NT2/D1 (cell line): Measurements from ENCODE around the gene KCNT1.

ENCODE experiments used
- DNase-seq: peaks from one replicate; pipeline ENCODE4 v3.0.0-alpha.2; 2011; ENCODE audit warnings: low read depth, low spot score
- H3K27me3 ChIP-seq: 2 replicates; pipeline ENCODE4 v1.6.0; 2011; ENCODE audit warnings: mild to moderate bottlenecking; ENCODE audit not compliant: insufficient read length, insufficient read depth
- H3K36me3 ChIP-seq: 2 replicates; pipeline ENCODE4 v1.6.1; 2011; ENCODE audit warnings: mild to moderate bottlenecking, low read length, mixed read lengths; ENCODE audit not compliant: insufficient read depth, insufficient read length
- H3K4me1 ChIP-seq: 2 replicates; pipeline ENCODE4 v1.5.1; 2011; ENCODE audit not compliant: insufficient read depth, insufficient read length
- H3K4me3 ChIP-seq: 2 replicates; pipeline ENCODE4 v1.5.1; 2011; ENCODE audit warnings: low read depth; ENCODE audit not compliant: insufficient read length
- H3K9ac ChIP-seq: 2 replicates; pipeline ENCODE4 v1.6.0; 2011; ENCODE audit warnings: low read depth; ENCODE audit not compliant: insufficient read length
- H3K9me3 ChIP-seq: 2 replicates; pipeline ENCODE4 v1.5.1; 2011; ENCODE audit warnings: mild to moderate bottlenecking, low read length; ENCODE audit not compliant: insufficient read depth
- SUZ12 ChIP-seq: IDR thresholded peaks from 2 replicates; pipeline ENCODE4 v1.6.1; 2011; ENCODE audit not compliant: insufficient read length, insufficient read depth; ENCODE audit errors: extremely low read depth
- YY1 ChIP-seq: IDR thresholded peaks from 2 replicates; pipeline ENCODE4 v1.6.1; 2011; ENCODE audit not compliant: insufficient read length, insufficient read depth
- ZNF274 ChIP-seq: IDR thresholded peaks from 2 replicates; pipeline ENCODE4 v1.6.1; 2011; ENCODE audit warnings: mild to moderate bottlenecking, low read depth, low read length

KCNT1 gene

GRCh38 chr9:135774794-135775525 lies 73.0 kb downstream of the KCNT1 start:
- Histone ChIP-seq H3K4me3 (no peak overlapping the region), H3K27me3 (no peaks in the 10 kb centered on the region), H3K36me3 (no peaks in the 10 kb centered on the region), H3K9me3 (no peaks in the 10 kb centered on the region), H3K4me1 (peaks cover 6% of the 10 kb centered on the region), H3K9ac (no peak overlapping the region)
- no peak for DNase-seq
- TF ChIP-seq YY1, result no peak
- TF ChIP-seq ZNF274, result no peak
- no peak for TF ChIP-seq SUZ12

DNA sequence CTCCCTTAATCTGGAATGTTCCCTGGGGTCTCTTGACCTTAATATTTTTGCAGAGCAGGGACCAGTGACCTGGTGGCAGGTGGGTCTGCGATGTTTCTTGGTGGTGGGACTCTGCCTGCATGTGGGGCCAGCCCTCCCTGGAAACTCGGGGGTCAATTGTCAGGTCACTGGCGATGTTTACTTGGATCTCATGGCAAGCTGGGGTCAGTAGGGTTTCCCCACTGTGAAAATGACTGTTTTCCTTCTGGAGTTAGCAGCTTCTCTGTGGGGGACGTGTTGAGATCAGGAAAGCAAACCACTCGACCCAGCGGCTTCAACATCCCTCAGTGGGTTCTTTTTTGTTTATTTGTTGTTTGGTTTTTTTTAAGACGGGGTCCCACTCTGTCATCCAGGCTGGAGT lies 73.9 kb downstream of the KCNT1 start:
- no peak overlapping the region for H3K4me3 ChIP-seq
- no peak for DNase-seq
- TF ChIP-seq YY1 (no peak), ZNF274 (no peak), SUZ12 (no peak)
- H3K36me3 ChIP-seq, result no peaks in the 10 kb centered on the region
- no peaks in the 10 kb centered on the region for H3K9me3 ChIP-seq
- no peak overlapping the region for H3K9ac ChIP-seq
- peaks cover 6% of the 10 kb centered on the region for H3K4me1 ChIP-seq
- no peaks in the 10 kb centered on the region for H3K27me3 ChIP-seq

DNA sequence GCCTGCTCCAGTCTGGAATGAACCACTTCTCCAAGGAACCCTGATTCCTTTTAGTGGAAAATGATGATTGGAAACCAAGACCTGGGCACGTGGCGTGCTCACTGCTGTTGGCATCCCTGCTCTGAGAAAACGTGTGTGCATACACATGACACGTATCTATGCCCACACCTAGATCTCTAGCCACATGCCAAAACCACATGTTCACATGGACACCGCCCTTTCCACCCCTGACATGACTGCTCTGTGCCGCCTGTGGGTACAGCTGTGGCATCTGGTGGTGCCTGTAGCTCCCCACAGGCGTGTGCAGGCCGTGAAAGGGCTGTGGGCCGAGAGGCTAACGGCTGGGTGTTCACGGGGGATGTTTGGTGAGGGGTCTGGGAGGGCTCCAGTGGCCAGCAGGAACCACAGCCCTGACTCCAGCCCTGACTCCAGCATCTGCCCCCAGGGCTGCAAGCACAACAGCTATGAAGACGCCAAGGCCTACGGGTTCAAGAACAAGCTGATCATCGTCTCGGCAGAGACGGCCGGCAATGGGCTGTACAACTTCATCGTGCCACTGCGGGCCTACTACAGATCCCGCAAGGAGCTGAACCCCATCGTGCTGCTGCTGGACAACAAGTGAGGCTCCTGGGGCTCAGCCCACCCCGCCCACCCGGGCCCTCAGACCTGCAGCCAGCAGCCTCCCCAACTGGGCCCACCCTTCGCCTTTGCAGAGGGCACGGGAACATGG lies 75.1 kb downstream of the KCNT1 start:
- H3K9me3 ChIP-seq, result no peaks in the 10 kb centered on the region
- no peak overlapping the region for H3K4me3 ChIP-seq
- H3K9ac ChIP-seq, result no peak overlapping the region
- H3K27me3 ChIP-seq, result no peaks in the 10 kb centered on the region
- no peak for TF ChIP-seq YY1
- no peak for TF ChIP-seq SUZ12
- no peak for TF ChIP-seq ZNF274
- peaks cover 6% of the 10 kb centered on the region for H3K4me1 ChIP-seq
- DNase-seq, result no peak
- no peaks in the 10 kb centered on the region for H3K36me3 ChIP-seq

- no peak overlapping the region for H3K9ac ChIP-seq
- DNase-seq, result no peak
- no peaks in the 10 kb centered on the region for H3K9me3 ChIP-seq
- H3K27me3 ChIP-seq, result no peaks in the 10 kb centered on the region
- H3K4me1 ChIP-seq, result peaks cover 3% of the 10 kb centered on the region
- no peaks in the 10 kb centered on the region for H3K36me3 ChIP-seq
- H3K4me3 ChIP-seq, result no peak overlapping the region
- no peak for TF ChIP-seq ZNF274
- TF ChIP-seq YY1, result no peak
- no peak for TF ChIP-seq SUZ12
Observed at GRCh38 chr9:135777623-135778177, 75.7 kb downstream of the KCNT1 start.

- no peak overlapping the region for H3K9ac ChIP-seq
- H3K27me3 ChIP-seq, result no peaks in the 10 kb centered on the region
- H3K4me3 ChIP-seq, result no peak overlapping the region
- no peak for DNase-seq
- peaks cover 4% of the 10 kb centered on the region for H3K4me1 ChIP-seq
- TF ChIP-seq SUZ12 (no peak), YY1 (no peak), ZNF274 (no peak)
- no peaks in the 10 kb centered on the region for H3K36me3 ChIP-seq
- H3K9me3 ChIP-seq, result no peaks in the 10 kb centered on the region
Observed at GRCh38 chr9:135778421-135778820, 76.4 kb downstream of the KCNT1 start.

DNA sequence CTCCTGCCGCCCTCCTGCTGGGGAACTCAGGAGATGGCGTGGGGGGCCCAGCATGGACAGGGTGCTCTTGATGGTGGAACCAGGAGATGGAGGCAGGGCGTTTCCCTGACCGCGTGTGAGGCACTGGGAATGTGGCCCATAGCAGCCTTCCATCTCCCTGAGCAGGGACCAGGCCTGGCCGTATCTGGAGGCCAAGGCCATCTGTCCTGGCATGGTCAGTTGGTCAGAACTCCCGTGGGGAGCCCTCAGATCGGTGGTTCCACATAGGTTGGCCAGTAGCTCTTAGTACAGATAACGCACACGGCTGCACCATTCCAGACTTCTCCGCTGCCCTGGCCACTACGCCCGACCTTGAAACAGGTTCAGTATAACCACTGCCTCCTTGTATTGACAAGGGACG lies 77.6 kb downstream of the KCNT1 start:
- TF ChIP-seq SUZ12, result no peak
- TF ChIP-seq YY1, result no peak
- TF ChIP-seq ZNF274, result no peak
- Histone ChIP-seq H3K36me3 (no peaks in the 10 kb centered on the region), H3K9ac (no peak overlapping the region), H3K27me3 (no peaks in the 10 kb centered on the region), H3K9me3 (no peaks in the 10 kb centered on the region), H3K4me1 (peaks cover 8% of the 10 kb centered on the region), H3K4me3 (no peak overlapping the region)
- DNase-seq, result no peak

DNA sequence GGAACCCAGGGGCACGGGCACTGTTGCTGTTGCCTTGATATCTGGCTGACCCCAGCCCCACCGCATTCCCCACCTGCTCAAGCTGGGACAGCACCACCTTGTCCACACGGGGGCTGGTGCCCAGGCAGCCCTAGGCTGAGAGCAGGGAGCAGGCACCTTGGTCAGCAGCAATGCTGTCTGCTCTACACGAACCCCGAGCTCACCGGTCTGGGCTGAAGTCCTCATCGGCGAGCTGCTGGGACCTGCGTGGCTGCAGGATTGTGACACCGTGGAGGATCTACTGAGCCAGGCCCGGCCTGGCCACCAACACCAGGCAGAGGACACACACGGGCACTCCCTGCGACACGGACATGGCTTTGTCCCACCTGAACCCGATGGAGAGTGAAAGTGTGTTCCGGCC lies 78.1 kb downstream of the KCNT1 start:
- Histone ChIP-seq H3K36me3 (no peaks in the 10 kb centered on the region), H3K9me3 (no peaks in the 10 kb centered on the region), H3K4me1 (peaks cover 8% of the 10 kb centered on the region), H3K27me3 (no peaks in the 10 kb centered on the region), H3K4me3 (no peak overlapping the region), H3K9ac (no peak overlapping the region)
- no peak for TF ChIP-seq SUZ12
- no peak for TF ChIP-seq YY1
- DNase-seq, result no peak
